ENCODE measurements around the gene CFLAR.
"Not testable (repeated sequence)": the region's sequence is repeated elsewhere in the genome, so short reads cannot be mapped to it uniquely, and the experiment has no call there.

CFLAR gene

DNA sequence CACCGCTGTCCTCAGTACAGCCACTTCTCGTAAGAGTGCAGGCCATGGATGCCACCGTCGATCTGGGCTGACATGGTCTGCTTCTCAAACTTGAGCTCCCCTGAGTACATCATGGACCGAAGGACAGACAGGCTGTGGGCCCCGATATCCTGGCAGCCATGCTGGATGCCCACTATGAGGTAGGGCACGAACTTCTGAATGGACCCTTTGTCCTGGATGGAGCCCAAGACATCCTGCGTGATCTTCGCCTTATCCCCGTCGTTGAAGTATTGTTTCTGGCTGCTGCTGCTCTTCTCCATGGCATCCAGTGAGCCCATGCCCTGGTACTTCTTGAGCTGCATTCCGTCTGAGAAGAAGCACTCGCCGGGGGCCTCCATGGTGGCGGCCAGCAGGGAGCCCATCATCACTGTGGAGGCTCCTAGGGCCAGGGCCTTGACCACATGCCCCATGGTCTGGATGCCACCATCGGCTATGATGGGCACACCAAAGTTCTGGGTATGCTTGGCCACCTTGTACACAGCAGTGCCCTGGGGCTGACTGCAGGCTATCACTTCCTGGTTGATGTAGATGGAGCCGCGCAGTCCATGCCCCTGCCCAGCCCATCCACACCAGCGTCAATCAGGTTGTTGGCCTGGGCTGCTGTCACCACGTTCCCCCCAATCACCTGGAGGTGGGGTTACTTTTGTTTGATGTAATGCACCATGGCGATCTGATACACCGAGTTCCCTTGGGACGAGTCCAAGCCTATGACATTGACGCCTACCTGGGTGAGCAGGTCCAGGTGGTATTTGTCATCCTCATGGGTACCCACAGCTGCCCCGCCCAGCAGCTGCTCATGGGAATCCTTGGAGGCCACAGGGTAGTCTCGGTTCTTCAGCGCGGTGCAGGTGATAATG lies 21.8 kb downstream of the CFLAR start:
- no peak overlapping the region for H3K27ac ChIP-seq
- in situ Hi-C loops (cut with HindIII; ENCODE audit: low pct_ligation_motif_present, low sequenced_read_pairs), result no loop called here

GRCh38 chr2:201138401-201138970 lies 22.5 kb downstream of the CFLAR start:
- DNase-seq, result no peak
- TF ChIP-seq, protein P1, sequence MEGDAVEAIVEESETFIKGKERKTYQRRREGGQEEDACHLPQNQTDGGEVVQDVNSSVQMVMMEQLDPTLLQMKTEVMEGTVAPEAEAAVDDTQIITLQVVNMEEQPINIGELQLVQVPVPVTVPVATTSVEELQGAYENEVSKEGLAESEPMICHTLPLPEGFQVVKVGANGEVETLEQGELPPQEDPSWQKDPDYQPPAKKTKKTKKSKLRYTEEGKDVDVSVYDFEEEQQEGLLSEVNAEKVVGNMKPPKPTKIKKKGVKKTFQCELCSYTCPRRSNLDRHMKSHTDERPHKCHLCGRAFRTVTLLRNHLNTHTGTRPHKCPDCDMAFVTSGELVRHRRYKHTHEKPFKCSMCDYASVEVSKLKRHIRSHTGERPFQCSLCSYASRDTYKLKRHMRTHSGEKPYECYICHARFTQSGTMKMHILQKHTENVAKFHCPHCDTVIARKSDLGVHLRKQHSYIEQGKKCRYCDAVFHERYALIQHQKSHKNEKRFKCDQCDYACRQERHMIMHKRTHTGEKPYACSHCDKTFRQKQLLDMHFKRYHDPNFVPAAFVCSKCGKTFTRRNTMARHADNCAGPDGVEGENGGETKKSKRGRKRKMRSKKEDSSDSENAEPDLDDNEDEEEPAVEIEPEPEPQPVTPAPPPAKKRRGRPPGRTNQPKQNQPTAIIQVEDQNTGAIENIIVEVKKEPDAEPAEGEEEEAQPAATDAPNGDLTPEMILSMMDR (IDR thresholded peaks at IDR 0.05; ENCODE audit: low read depth, low read length, missing control alignments), result no peak
- no peaks in the 10 kb centered on the region for H3K27me3 ChIP-seq (replicated peaks)
- H3K4me3 ChIP-seq (ENCODE audit: low read depth, low read length), result no peak overlapping the region
- in situ Hi-C loops (cut with HindIII; ENCODE audit: low pct_ligation_motif_present, low sequenced_read_pairs), result no loop called here
- peaks cover 81% of the 10 kb centered on the region for H3K36me3 ChIP-seq (replicated peaks)
- H3K27ac ChIP-seq, result no peak overlapping the region

More for the DNA sequence above, 21.8 kb downstream of the CFLAR start:
- Histone ChIP-seq H3K27me3 (replicated peaks) (no peaks in the 10 kb centered on the region), H3K36me3 (replicated peaks) (peaks cover 80% of the 10 kb centered on the region), H3K4me3 (ENCODE audit: low read depth, low read length) (no peak overlapping the region)
- no peak for DNase-seq
- TF ChIP-seq, protein P1 (IDR thresholded peaks at IDR 0.05; ENCODE audit: low read depth, low read length, missing control alignments), result no peak

- peaks cover 80% of the 10 kb centered on the region for H3K36me3 ChIP-seq (replicated peaks)
- H3K27ac ChIP-seq; DNase-seq; H3K4me3 ChIP-seq (ENCODE audit: low read depth, low read length); H3K27me3 ChIP-seq (replicated peaks); in situ Hi-C loops (cut with HindIII; ENCODE audit: low pct_ligation_motif_present, low sequenced_read_pairs): not testable (repeated sequence)
These were observed 23.2 kb downstream of the CFLAR start for GRCh38 chr2:201138986-201139781.

GRCh38 chr2:201139836-201140604 lies 24.1 kb downstream of the CFLAR start:
- Histone ChIP-seq H3K27me3 (replicated peaks) (no peaks in the 10 kb centered on the region), H3K4me3 (ENCODE audit: low read depth, low read length) (no peak overlapping the region), H3K27ac (no peak overlapping the region), H3K36me3 (replicated peaks) (peaks cover 79% of the 10 kb centered on the region)
- in situ Hi-C loops (cut with HindIII; ENCODE audit: low pct_ligation_motif_present, low sequenced_read_pairs), result no loop called here
- DNase-seq, result no peak
- TF ChIP-seq, protein P1 (IDR thresholded peaks at IDR 0.05; ENCODE audit: low read depth, low read length, missing control alignments), result no peak

- TF ChIP-seq, protein P1 (IDR thresholded peaks at IDR 0.05; ENCODE audit: low read depth, low read length, missing control alignments), result no peak
- H3K36me3 ChIP-seq (replicated peaks), result peaks cover 47% of the 10 kb centered on the region
These were observed 28.4 kb downstream of the CFLAR start for GRCh38 chr2:201144101-201145051.

More at GRCh38 chr2:201144101-201145051, 28.4 kb downstream of the CFLAR start:
- DNase-seq, result no peak
- no peak overlapping the region for H3K27ac ChIP-seq
- no peak overlapping the region for H3K4me3 ChIP-seq (ENCODE audit: low read depth, low read length)
- H3K27me3 ChIP-seq (replicated peaks), result no peaks in the 10 kb centered on the region
- in situ Hi-C loops (cut with HindIII; ENCODE audit: low pct_ligation_motif_present, low sequenced_read_pairs), result no loop called here

All from brain microvascular endothelial cell (primary cell).